HG03460 (cell line): ENCODE measurements around the gene MKKS.

Experiments used
- ATAC-seq: cut with Tn5 transposase; IDR thresholded peaks from one replicate; pipeline ENCODE4 v1.9.1; 2021; ENCODE audit not compliant: unreplicated experiment

Gene MKKS

DNA sequence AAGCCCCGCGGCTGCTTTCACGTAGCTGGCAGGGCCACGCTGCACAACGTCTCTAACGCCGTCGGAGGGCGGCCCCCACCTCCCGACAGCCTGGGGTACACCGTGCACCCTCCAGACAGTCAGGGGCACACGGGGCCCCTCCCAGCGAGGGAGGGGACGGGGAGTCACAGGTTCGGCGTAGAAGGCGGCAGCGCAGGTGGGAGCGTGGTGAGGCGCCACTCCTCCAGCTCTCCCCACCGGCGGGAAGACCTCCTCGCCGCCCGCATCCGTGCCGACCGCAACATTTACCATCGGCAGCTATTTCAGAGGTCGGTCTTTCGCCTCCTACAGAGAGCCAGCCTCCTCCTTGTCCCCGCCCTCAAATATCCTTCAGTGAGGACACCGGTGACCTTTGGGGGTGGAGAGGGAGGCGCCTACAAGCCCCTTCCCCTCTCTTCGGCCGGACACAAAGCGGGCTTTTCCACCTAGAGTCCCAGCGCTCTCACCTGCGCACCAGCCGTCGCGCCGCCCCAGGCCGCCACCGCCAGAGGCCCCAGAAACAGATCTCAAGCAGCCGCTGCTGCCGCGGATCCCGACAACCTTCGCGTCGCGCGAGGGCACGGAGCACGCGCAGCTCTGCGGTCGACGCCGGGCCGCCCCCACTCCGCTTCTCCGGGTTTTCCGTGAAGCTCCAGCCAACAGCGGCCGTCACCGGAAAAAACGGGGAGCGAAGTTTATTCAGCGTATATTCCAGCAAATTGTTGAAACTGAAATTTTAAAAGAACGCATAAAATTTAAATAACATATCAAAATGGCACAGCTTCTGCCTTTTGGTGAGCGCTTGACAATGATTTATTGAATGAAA is at the start of gene MKKS:
MKKS (minus strand) TSS at position 600 of the 844 bp plus-strand sequence. CDS start 20,708 bp downstream, outside the sequence.
- ATAC-seq, result peak; percentile 53

DNA sequence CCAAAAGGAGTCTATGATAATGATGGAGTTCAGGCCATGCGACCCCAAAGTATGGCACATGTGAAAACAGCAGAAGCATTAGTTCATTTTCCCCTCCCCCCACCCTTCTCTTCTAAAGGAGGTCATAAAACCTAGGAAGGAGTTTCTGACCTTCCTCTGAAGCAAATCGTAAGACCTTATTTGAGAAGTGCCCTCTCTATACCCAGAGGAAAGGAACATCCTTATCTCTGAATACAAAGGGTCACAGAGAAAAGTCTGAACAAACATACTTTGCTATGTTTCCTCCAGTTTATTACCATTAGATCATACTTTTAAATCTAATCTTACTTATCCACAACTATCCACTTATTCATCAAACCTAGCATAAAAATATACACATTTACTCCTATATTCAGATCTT is 49.7 kb upstream of the MKKS start:
- no peak for ATAC-seq

GRCh38 chr20:10481676-10482075 is 47.7 kb upstream of the MKKS start:
- ATAC-seq, result no peak

DNA sequence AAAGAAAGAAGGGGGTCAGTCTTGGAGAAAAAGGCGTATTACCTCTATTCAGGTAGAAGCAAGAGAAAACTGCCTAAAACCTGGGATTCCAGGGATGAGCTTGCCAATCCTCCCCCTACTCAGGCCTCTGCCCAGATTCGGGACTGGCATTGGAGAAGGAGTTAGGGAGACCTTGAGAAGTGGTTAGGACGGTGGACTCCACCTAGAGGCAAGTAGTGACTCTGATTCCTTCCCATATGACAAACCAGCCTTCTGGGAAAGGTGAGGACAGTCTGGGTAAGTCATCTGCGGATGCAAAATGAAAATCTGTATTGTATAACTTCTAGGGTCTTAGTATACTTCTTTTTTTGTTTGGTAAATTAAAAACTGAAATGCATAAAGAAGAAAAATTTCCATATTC is 44.9 kb upstream of the MKKS start:
- no peak for ATAC-seq

DNA sequence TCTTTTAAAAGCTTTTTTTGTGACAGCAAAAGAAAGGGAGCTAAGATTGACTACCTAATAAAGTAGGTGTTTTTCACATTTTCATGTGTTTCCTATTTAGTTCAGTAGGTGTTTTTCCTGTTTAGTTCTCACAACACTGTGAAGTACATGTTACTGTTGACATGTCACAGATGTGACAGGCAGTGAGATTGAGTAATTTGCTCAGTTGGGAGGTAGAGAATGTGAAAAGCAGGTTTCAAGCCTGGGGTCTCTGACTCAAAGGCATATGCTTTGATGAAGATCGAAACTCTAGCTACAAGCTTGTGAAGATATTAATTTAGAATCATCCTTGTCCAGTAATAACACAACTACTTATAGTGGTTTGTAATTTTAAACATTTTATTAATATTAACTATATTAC is 44.2 kb upstream of the MKKS start:
- peak; percentile 52 for ATAC-seq

- ATAC-seq, result peak; percentile 74
These were observed 42.3 kb upstream of the MKKS start for GRCh38 chr20:10476319-10476724.

GRCh38 chr20:10475225-10475624 is 41.2 kb upstream of the MKKS start:
- no peak for ATAC-seq

DNA sequence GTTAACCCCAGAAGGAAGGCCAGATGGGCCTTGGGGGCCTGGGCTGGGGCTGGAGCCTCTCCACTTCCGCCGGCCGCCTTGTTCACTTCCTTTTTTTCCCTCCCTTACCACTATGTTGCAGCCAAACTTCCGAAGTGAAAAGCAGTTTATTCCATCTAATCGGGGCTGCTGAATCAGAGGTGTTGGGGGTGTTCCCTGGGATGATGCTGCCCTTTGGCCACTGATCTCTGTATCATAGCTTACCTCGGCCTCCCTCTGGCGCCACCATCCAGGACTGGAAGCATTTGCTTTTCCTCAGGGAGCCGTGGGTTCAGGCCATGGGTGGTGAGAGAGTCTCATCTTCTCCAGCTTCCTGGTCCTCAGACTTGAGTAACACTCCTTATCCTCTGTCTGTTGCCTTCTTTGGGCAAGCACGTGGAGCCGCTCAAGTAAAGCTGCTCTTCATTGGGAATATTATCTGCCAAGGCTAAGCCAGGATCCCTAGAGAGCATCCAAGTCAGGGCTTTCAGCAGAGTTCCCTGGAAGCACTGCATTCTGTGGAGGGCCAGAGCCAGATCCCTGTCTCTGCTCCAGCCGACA is 40.7 kb upstream of the MKKS start:
- ATAC-seq, result no peak

DNA sequence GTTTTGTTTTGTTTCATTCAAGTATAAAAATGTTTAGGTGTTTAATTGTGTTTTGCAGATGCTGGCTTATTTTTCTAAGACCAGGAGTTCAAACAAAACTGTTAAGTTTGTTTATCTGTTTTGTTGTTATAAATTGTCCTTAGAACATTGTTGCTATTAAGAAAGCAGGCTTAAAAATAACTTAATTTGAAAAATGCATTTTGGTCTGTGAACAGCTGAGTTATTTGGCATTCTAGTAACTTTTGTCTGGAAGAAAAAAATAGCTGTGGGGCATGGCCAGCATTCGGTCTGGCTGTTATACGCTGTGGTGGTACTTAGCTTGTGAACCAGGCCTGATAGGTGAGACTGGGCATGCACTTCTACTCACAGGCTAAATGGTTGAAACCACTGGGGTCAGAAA is 38.8 kb upstream of the MKKS start:
- ATAC-seq, result no peak

DNA sequence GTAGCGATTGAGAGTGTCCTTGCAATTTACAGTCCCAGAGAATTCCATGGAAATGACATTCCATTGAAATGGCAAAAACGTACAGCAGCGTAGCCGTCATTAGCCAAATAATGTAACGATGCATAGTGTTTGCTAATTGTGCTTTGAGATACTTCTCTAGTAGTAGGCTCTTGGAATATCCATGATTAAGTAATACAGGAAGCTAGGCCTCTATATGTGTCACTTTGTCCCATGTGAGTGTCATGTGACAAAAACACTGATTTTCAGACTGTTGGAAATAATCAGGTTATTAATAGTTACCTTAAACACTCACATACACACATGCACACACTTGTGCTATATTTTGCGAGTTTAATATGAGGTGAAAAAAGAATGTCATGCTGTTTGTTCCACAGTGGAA is 36.3 kb upstream of the MKKS start:
- ATAC-seq, result no peak

- ATAC-seq, result no peak
These were observed 35.6 kb upstream of the MKKS start for GRCh38 chr20:10469599-10469998.

- ATAC-seq, result no peak
These were observed 35.0 kb upstream of the MKKS start for GRCh38 chr20:10469056-10469455.

GRCh38 chr20:10468340-10468845 is 34.4 kb upstream of the MKKS start:
- no peak for ATAC-seq

GRCh38 chr20:10467681-10468339 is 33.8 kb upstream of the MKKS start:
- ATAC-seq, result no peak

DNA sequence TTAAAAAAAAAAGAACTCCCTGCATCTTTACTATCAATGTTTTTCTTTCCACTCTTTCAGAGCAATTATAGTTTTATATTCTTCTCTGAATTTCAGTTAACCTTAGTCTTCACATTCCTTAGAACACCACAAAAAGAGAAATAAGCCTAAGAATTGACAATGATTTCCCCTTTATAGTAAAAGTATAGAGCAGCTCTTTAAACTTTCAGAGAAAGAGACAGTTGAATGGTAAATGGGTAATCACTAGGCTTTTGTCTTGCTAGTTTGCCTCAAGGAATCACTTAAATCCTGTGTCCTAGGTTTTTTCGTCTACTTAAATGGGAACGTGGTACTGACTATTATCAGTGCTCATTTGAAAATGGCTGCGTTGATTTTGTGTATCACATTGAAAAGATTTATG is 32.8 kb upstream of the MKKS start:
- no peak for ATAC-seq

- ATAC-seq, result no peak
These were observed 32.3 kb upstream of the MKKS start for GRCh38 chr20:10466325-10466724.

- no peak for ATAC-seq
These were observed 31.1 kb upstream of the MKKS start for GRCh38 chr20:10465135-10465534.

GRCh38 chr20:10463622-10464021 is 29.6 kb upstream of the MKKS start:
- ATAC-seq, result no peak

DNA sequence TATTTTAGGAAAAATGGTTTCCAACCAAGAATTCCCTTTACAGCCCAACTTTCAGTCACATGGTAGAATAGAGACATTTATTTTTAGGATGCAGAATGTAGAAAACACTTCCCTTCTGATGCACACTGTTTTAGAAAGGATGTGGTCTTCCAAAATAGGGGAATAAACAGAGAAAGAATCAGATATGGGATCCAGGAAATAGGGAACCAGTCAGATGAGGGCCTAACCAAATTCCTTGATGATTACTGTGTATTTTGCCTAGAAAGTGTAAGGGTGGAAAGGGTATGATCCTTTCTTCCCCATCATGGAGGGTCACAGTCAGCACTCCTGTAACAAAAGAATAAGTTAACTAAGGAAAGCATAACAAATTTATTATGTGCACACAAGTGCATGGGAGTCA is 28.5 kb upstream of the MKKS start:
- ATAC-seq, result no peak

DNA sequence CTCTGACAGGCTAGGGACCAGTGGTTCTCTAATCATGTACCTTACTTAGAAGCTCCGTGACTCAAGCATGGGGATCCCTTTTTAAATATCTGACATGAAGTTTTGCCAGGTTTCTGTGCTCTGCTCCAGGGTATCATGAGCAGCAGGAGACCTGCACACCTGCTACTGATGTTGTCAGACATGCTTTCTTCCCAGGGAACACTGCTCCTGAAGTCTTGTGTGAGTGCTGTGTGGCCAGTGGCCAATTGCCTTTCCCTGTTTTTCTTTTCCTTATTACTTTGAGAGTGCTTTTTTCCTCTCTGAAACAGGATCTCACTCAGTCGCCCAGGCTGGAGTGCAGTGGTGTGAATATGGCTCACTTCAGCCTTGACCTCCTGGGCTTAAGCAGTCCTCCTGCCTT is 27.5 kb upstream of the MKKS start:
- ATAC-seq, result no peak

DNA sequence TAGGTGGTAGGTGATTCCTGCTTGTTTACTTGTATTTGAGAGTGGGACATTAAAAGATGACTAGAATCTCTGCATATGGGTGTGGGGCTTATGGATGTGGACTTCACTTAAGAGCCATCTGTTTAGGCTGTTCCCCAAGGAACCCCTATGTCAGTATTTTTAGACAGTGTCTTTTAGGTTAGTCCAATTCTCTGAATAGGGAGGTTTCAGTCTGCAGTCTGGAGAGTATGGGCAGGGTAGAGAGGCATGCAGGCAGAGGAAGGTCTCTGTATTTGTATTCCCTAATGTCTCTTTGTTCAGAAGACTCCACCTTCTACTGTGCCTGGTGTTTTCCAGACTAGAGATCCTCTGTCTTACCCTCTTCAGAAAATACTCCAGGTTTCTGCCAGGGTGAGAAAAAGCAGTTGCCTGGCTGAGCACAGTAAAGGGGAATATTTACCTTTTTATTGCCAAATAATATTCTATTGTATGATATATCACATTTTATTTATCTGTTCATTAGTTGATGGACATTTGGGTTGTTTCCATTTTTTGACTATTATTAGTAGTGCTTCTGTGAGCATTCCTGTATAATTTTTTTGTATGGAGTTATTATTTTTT is 20.2 kb upstream of the MKKS start:
- no peak for ATAC-seq

GRCh38 chr20:10453241-10453640 is 19.2 kb upstream of the MKKS start:
- peak; percentile 96 for ATAC-seq
